HL-60 (cell line): ENCODE results near the gene PRPF38B.

Experiments used
- POLR2AphosphoS5 ChIP-seq: IDR thresholded peaks from 2 replicates; pipeline ENCODE4 v1.6.1; 2012; ENCODE audit warnings: low read depth
- TF ChIP-seq, protein P1 (sequence below): IDR thresholded peaks from one replicate; pipeline ENCODE4 v1.5.1; 2011; ENCODE audit warnings: low read length, control low read depth, inconsistent platforms; ENCODE audit not compliant: insufficient read depth

DNA sequence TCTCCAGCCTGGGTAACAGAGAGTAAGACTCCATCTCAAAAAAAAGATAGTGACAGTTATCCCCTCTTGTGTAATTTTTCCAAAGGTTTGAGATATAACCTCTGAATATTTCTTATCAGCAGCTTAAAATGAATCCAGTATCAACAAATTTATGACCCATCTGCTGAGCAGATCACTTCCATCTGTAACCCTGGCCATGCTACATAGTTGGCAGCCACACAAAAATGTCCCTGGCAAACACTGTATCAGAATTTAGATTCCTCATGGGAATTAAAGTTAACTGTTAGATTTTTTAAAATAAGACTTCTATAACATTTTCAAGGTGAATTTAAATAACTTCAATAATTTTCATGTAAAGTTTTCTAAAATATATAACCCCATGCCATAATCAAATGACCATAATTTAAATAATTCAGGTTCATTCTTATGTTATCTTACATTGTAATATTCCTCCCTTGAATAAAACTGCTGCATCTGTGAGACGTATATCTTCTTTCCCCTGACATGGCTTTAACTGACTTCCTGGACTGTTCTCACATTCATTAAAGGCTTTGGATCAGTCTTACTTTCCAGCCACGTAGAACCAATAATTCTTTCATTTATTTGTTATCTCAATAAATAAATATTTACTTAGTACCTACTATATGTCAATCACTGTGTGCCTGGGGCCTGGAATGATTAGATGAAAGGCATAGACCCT, 5.3 kb upstream of the PRPF38B start:
- TF ChIP-seq, protein P1, sequence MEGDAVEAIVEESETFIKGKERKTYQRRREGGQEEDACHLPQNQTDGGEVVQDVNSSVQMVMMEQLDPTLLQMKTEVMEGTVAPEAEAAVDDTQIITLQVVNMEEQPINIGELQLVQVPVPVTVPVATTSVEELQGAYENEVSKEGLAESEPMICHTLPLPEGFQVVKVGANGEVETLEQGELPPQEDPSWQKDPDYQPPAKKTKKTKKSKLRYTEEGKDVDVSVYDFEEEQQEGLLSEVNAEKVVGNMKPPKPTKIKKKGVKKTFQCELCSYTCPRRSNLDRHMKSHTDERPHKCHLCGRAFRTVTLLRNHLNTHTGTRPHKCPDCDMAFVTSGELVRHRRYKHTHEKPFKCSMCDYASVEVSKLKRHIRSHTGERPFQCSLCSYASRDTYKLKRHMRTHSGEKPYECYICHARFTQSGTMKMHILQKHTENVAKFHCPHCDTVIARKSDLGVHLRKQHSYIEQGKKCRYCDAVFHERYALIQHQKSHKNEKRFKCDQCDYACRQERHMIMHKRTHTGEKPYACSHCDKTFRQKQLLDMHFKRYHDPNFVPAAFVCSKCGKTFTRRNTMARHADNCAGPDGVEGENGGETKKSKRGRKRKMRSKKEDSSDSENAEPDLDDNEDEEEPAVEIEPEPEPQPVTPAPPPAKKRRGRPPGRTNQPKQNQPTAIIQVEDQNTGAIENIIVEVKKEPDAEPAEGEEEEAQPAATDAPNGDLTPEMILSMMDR: no peak
- TF ChIP-seq POLR2AphosphoS5: no peak
